GM19467 (cell line): ENCODE results near the gene USP17L27.
"Not testable (repeated sequence)": the region's sequence is repeated elsewhere in the genome, so short reads cannot be mapped to it uniquely, and the experiment has no call there.

ENCODE experiments used
- ATAC-seq: cut with Tn5 transposase; IDR thresholded peaks from one replicate; pipeline ENCODE4 v1.9.1; 2021; ENCODE audit warnings: mild to moderate bottlenecking, moderate library complexity; ENCODE audit not compliant: unreplicated experiment

Gene USP17L27

GRCh38 chr4:9343848-9344247 lies at the start of gene USP17L27:
Gene USP17L27, plus strand, starts transcription at chr4:9344148. Its CDS starts 0 bp downstream, at chr4:9344148.
- not testable (repeated sequence) for ATAC-seq

- ATAC-seq, result not testable (repeated sequence)
Measured at GRCh38 chr4:9324191-9324590, 19.8 kb upstream of the USP17L27 start.

GRCh38 chr4:9324865-9325264 lies 19.1 kb upstream of the USP17L27 start, which contains the start of gene USP17L24:
Gene USP17L24, plus strand, starts transcription at chr4:9325165. Its CDS starts 0 bp downstream, at chr4:9325165.
- ATAC-seq, result not testable (repeated sequence)

GRCh38 chr4:9329611-9330010 lies 14.3 kb upstream of the USP17L27 start, which contains the start of gene USP17L25:
Gene USP17L25, plus strand, starts transcription at chr4:9329911. Its CDS starts 0 bp downstream, at chr4:9329911.
- ATAC-seq, result not testable (repeated sequence)

GRCh38 chr4:9334358-9334757 lies 9.6 kb upstream of the USP17L27 start, which contains the start of gene USP17L26:
Gene USP17L26, plus strand, starts transcription at chr4:9334658. Its CDS starts 0 bp downstream, at chr4:9334658.
- ATAC-seq, result not testable (repeated sequence)

GRCh38 chr4:9339103-9339502 lies 4.8 kb upstream of the USP17L27 start, which contains the start of gene USP17L5:
Gene USP17L5, plus strand, starts transcription at chr4:9339403. Its CDS starts 0 bp downstream, at chr4:9339403.
- not testable (repeated sequence) for ATAC-seq

GRCh38 chr4:9348593-9348992 lies 4.6 kb downstream of the USP17L27 start, which contains the start of gene USP17L28:
Gene USP17L28, plus strand, starts transcription at chr4:9348893. Its CDS starts 0 bp downstream, at chr4:9348893.
- not testable (repeated sequence) for ATAC-seq

GRCh38 chr4:9350866-9351265 lies 6.9 kb downstream of the USP17L27 start:
- not testable (repeated sequence) for ATAC-seq

- ATAC-seq, result not testable (repeated sequence)
Measured at GRCh38 chr4:9353338-9353737, 9.4 kb downstream of the USP17L27 start, which contains the start of gene USP17L29. Gene USP17L29, plus strand, starts transcription at chr4:9353638. Its CDS starts 0 bp downstream, at chr4:9353638.

- ATAC-seq, result not testable (repeated sequence)
Measured at GRCh38 chr4:9362829-9363228, 18.9 kb downstream of the USP17L27 start, which contains the start of gene USP17L30. Gene USP17L30, plus strand, starts transcription at chr4:9363129. Its CDS starts 0 bp downstream, at chr4:9363129.

- ATAC-seq, result not testable (repeated sequence)
Measured at GRCh38 chr4:9379881-9380280, 35.9 kb downstream of the USP17L27 start.

GRCh38 chr4:9381012-9381534 lies 37.1 kb downstream of the USP17L27 start:
- not testable (repeated sequence) for ATAC-seq

GRCh38 chr4:9384126-9384525 lies 40.2 kb downstream of the USP17L27 start:
- no peak for ATAC-seq

GRCh38 chr4:9389001-9389400 lies 45.1 kb downstream of the USP17L27 start:
- ATAC-seq, result not testable (repeated sequence)
